ENCODE results near the gene LGALS3BP.

Gene LGALS3BP

GRCh38 chr17:78976907-78977680 is 2.6 kb downstream of the LGALS3BP start:
- H3K4me3 ChIP-seq (replicated peaks; ENCODE audit: low read depth, low read length), result no peak overlapping the region
- no peak for DNase-seq (ENCODE audit: extremely low read depth, low read depth)
- no peak for TF ChIP-seq CTCF (IDR thresholded peaks at IDR 0.05; ENCODE audit: low read depth, low read length, missing control alignments)

GRCh38 chr17:78974635-78975591 is 4.8 kb downstream of the LGALS3BP start:
- no peak for TF ChIP-seq CTCF (IDR thresholded peaks at IDR 0.05; ENCODE audit: low read depth, low read length, missing control alignments)
- peak overlapping the region; percentile 5; the same call in 1 of the 2 replicates for H3K4me3 ChIP-seq (replicated peaks; ENCODE audit: low read depth, low read length)
- peak; percentile 74 for DNase-seq (ENCODE audit: extremely low read depth, low read depth)

- no peak for TF ChIP-seq CTCF (IDR thresholded peaks at IDR 0.05; ENCODE audit: low read depth, low read length, missing control alignments)
- H3K4me3 ChIP-seq (replicated peaks; ENCODE audit: low read depth, low read length), result no peak overlapping the region
- DNase-seq (ENCODE audit: extremely low read depth, low read depth), result no peak
These were observed 5.8 kb downstream of the LGALS3BP start for GRCh38 chr17:78973792-78974520.

- H3K4me3 ChIP-seq (replicated peaks; ENCODE audit: low read depth, low read length), result no peak overlapping the region
- DNase-seq (ENCODE audit: extremely low read depth, low read depth), result no peak
- no peak for TF ChIP-seq CTCF (IDR thresholded peaks at IDR 0.05; ENCODE audit: low read depth, low read length, missing control alignments)
These were observed 6.5 kb downstream of the LGALS3BP start for GRCh38 chr17:78973196-78973595.

- H3K4me3 ChIP-seq (replicated peaks; ENCODE audit: low read depth, low read length), result no peak overlapping the region
- TF ChIP-seq CTCF (IDR thresholded peaks at IDR 0.05; ENCODE audit: low read depth, low read length, missing control alignments), result no peak
- no peak for DNase-seq (ENCODE audit: extremely low read depth, low read depth)
These were observed 7.1 kb downstream of the LGALS3BP start for GRCh38 chr17:78972507-78973105.
